Mesothelial cell of epicardium (in vitro differentiated cells): Measurements from ENCODE around the gene DEAF1. TPM values are rescaled to one million over a fixed set of nuclear protein-coding genes. Genes with fewer than 3 reads are reported as not detected.

Experiments
- DNase-seq, 2 experiments: peaks; one replicate each; pipeline ENCODE4 v3.0.0; 2021; ENCODE audit warnings: low spot score in 2 of 2; ENCODE audit not compliant: unreplicated experiment in 2 of 2
- H3K27ac Mint-ChIP-seq: 2 replicates; pipeline ENCODE4 v1.8.0; 2021; ENCODE audit warnings: mixed read lengths
- H3K27me3 Mint-ChIP-seq: 2 replicates; pipeline ENCODE4 v1.8.0; 2021; ENCODE audit warnings: low read depth, mixed read lengths
- H3K36me3 Mint-ChIP-seq: 2 replicates; pipeline ENCODE4 v1.8.0; 2021; ENCODE audit warnings: mixed read lengths
- H3K4me1 Mint-ChIP-seq: 2 replicates; pipeline ENCODE4 v1.8.0; 2021; ENCODE audit warnings: mixed read lengths
- H3K4me3 Mint-ChIP-seq: 2 replicates; pipeline ENCODE4 v1.8.0; 2021; ENCODE audit warnings: mild to moderate bottlenecking, moderate library complexity, mixed read lengths
- H3K9me3 Mint-ChIP-seq: 2 replicates; pipeline ENCODE4 v1.8.0; 2021; ENCODE audit warnings: mixed read lengths
- CTCF ChIP-seq: fragments of 200-600 bp; sonication (generic); IDR thresholded peaks from one replicate; pipeline ENCODE4 v1.5.0; 2021; ENCODE audit warnings: antibody characterized with exemption; ENCODE audit not compliant: unreplicated experiment
- total RNA-seq: library from RNA; stranded (reverse); gene quantifications from 3 replicates; pipeline ENCODE4 v1.2.1, GENCODE V29; 2021

The DEAF1 gene
- total RNA-seq, 1 donor from 2014 or later = 64.0 TPM

GRCh38 chr11:617199-617911, 77.7 kb downstream of the DEAF1 start:
- H3K4me1 Mint-ChIP-seq = peaks cover 12% of the 10 kb centered on the region
- no peaks in the 10 kb centered on the region for H3K9me3 Mint-ChIP-seq
- TF ChIP-seq CTCF = no peak
- H3K27me3 Mint-ChIP-seq = no peaks in the 10 kb centered on the region
- H3K36me3 Mint-ChIP-seq = peaks cover 2% of the 10 kb centered on the region
- no peak overlapping the region for H3K27ac Mint-ChIP-seq
- no peak overlapping the region for H3K4me3 Mint-ChIP-seq
- DNase-seq = no peak

- no peaks in the 10 kb centered on the region for H3K9me3 Mint-ChIP-seq
- H3K4me3 Mint-ChIP-seq = peak overlapping the region; percentile 77
- H3K4me1 Mint-ChIP-seq = peaks cover 12% of the 10 kb centered on the region
- TF ChIP-seq CTCF = no peak
- no peaks in the 10 kb centered on the region for H3K27me3 Mint-ChIP-seq
- no peak for DNase-seq
- H3K27ac Mint-ChIP-seq = no peak overlapping the region
- peaks cover 5% of the 10 kb centered on the region for H3K36me3 Mint-ChIP-seq
These were observed 78.5 kb downstream of the DEAF1 start for GRCh38 chr11:616320-617198.

DNA sequence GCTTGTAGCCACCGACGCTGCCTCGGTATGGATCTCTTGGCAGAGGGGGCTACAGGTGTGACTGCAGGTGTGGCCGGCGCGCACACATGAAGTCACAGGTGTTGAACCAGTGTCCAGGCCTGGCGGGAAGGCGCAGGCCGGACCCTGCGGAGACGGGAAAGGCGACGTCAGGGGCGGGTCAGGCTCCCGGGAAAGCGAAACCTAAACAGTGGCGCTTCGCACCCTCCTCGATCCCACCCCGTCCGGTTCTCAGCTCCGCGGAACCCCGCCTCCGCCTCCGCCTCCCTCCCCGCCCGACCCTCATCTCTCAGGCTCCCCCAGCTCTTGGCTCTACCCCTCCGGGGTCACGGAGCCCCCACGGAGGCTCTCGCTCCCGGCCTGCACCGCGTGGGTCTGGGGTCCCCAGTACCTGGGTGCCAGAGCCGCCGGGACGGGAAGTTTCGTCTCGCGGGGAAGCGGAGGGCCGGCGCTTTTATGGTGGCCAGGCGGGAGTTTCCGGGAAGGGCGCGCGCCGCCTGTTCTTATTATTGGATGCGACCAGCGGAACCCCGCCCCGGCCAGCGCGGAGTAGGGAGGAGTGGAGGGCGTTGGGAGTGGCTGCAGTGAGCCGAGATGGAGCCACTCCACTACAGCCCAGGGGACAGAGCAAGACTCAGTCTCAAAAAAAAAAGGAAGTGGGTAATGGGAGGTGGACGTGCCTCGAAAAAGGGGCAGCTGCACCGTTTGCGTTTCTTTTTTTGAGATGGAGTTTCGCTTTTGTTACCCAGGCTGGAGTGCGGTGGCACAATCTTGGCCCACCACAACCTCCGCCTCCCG, 79.3 kb downstream of the DEAF1 start, which contains the start of gene IRF7:
TSS of gene IRF7 (minus strand) at position 447 of the 816 bp plus-strand sequence. CDS start 586 bp downstream, outside the sequence.
- H3K27ac Mint-ChIP-seq = peak within 1 kb of the TSS; percentile 95
- peaks cover 6% of the 10 kb centered on the region for H3K36me3 Mint-ChIP-seq
- H3K4me1 Mint-ChIP-seq = peaks cover 12% of the 10 kb centered on the region
- H3K27me3 Mint-ChIP-seq = no peaks in the 10 kb centered on the region
- no peaks in the 10 kb centered on the region for H3K9me3 Mint-ChIP-seq
- H3K4me3 Mint-ChIP-seq = peak within 1 kb of the TSS; percentile 77
- TF ChIP-seq CTCF = no peak
- DNase-seq = peak; percentile 78 to 89

GRCh38 chr11:614623-615503, 80.2 kb downstream of the DEAF1 start:
- H3K27ac Mint-ChIP-seq = peak overlapping the region; percentile 95
- peaks cover 12% of the 10 kb centered on the region for H3K4me1 Mint-ChIP-seq
- H3K4me3 Mint-ChIP-seq = peak overlapping the region; percentile 77
- H3K36me3 Mint-ChIP-seq = peaks cover 8% of the 10 kb centered on the region
- no peak for DNase-seq
- no peak for TF ChIP-seq CTCF
- H3K27me3 Mint-ChIP-seq = no peaks in the 10 kb centered on the region
- no peaks in the 10 kb centered on the region for H3K9me3 Mint-ChIP-seq
